CD14-positive monocyte (primary cell): ENCODE data around the gene UNC45B. TPM values are rescaled to one million over a fixed set of nuclear protein-coding genes. Genes with fewer than 3 reads are reported as not detected.

Source experiments
- DNase-seq, 3 donors: peaks; one replicate each; pipeline ENCODE4 v3.0.0-alpha.2; 2011 to 2022
- H2AFZ ChIP-seq: 2 replicates; pipeline ENCODE4 v1.6.0; 2012; ENCODE audit warnings: mild to moderate bottlenecking, low read depth, low read length, inconsistent platforms; ENCODE audit not compliant: insufficient read depth, poor library complexity, severe bottlenecking
- H3K27ac ChIP-seq, 2 donors: 1 replicate in 1 of 2; 2 replicates in 1 of 2; pipeline ENCODE4 v1.5.1; 2012 to 2013; ENCODE audit warnings: low read length in 2 of 2, control low read depth in 1 of 2, inconsistent platforms in 1 of 2, low read depth in 1 of 2, mild to moderate bottlenecking in 1 of 2
- H3K27me3 ChIP-seq, 2 donors: one replicate each; pipeline versions ENCODE4 v1.6.0 to v1.6.1; 2011 to 2013; ENCODE audit warnings: low read length in 2 of 2; ENCODE audit not compliant: control insufficient read depth in 2 of 2, insufficient read depth in 2 of 2
- H3K36me3 ChIP-seq, 2 donors: replicated peaks in 1 of 2; 1 replicate in 1 of 2; 2 replicates in 1 of 2; pipeline versions ENCODE4 v1.5.1 to v1.6.1; 2012 to 2013; ENCODE audit warnings: low read length in 2 of 2, control low read depth in 1 of 2, inconsistent platforms in 1 of 2, mild to moderate bottlenecking in 1 of 2; ENCODE audit not compliant: insufficient read depth in 2 of 2, control insufficient read depth in 1 of 2
- H3K4me1 ChIP-seq, 2 donors: 1 replicate in 1 of 2; 2 replicates in 1 of 2; pipeline versions ENCODE4 v1.5.1 to v1.6.1; 2012 to 2013; ENCODE audit warnings: low read length in 2 of 2, control low read depth in 1 of 2, inconsistent platforms in 1 of 2, mild to moderate bottlenecking in 1 of 2, moderate library complexity in 1 of 2; ENCODE audit not compliant: insufficient read depth in 2 of 2, control insufficient read depth in 1 of 2
- H3K4me2 ChIP-seq: replicated peaks from 2 replicates; pipeline ENCODE3; 2012; ENCODE audit warnings: low read length, moderate library complexity, mild to moderate bottlenecking; ENCODE audit not compliant: poor library complexity, severe bottlenecking; ENCODE audit errors: extremely low read depth
- H3K4me3 ChIP-seq, 3 experiments: fragments of 200-600 bp in 1 of 3; sonication (generic) in 1 of 3; replicated peaks in 1 of 3; 1 replicate in 2 of 3; 2 replicates in 1 of 3; pipeline ENCODE4 v1.5.1; 2011 to 2013; ENCODE audit warnings: low read length in 3 of 3, mild to moderate bottlenecking in 3 of 3, control low read depth in 2 of 3, low read depth in 2 of 3, inconsistent platforms in 1 of 3, moderate library complexity in 1 of 3
- H3K79me2 ChIP-seq: 2 replicates; pipeline ENCODE4 v1.6.0; 2012; ENCODE audit warnings: mild to moderate bottlenecking, control low read depth, inconsistent platforms, low read length, moderate library complexity; ENCODE audit not compliant: insufficient read depth
- H3K9ac ChIP-seq: 2 replicates; pipeline ENCODE4 v1.6.0; 2017; ENCODE audit warnings: low read length, mild to moderate bottlenecking; ENCODE audit not compliant: insufficient read depth, poor library complexity, severe bottlenecking
- H3K9me3 ChIP-seq, 2 donors: replicated peaks in 1 of 2; 1 replicate in 1 of 2; 2 replicates in 1 of 2; pipeline versions ENCODE4 v1.5.1 to v1.6.1; 2012 to 2013; ENCODE audit warnings: low read length in 2 of 2, control low read depth in 1 of 2; ENCODE audit not compliant: control insufficient read depth in 1 of 2, insufficient read depth in 1 of 2
- H4K20me1 ChIP-seq: 2 replicates; pipeline ENCODE4 v1.6.0; 2012; ENCODE audit warnings: mild to moderate bottlenecking, low read length, control low read depth, moderate library complexity; ENCODE audit not compliant: insufficient read depth
- H3K27ac Mint-ChIP-seq, 7 donors: one replicate each; pipeline ENCODE4 v1.8.0; 2020; ENCODE audit warnings: mild to moderate bottlenecking in 7 of 7, mixed read lengths in 7 of 7, moderate library complexity in 6 of 7, inconsistent platforms in 2 of 7
- H3K27me3 Mint-ChIP-seq, 3 donors: one replicate each; pipeline ENCODE4 v1.8.0; 2021 to 2022; ENCODE audit warnings: low read depth in 3 of 3, mild to moderate bottlenecking in 3 of 3, mixed read lengths in 3 of 3, moderate library complexity in 3 of 3, inconsistent platforms in 1 of 3
- H3K36me3 Mint-ChIP-seq, 2 donors: one replicate each; pipeline ENCODE4 v1.8.0; 2020; ENCODE audit warnings: mixed read lengths in 2 of 2, inconsistent platforms in 1 of 2, mild to moderate bottlenecking in 1 of 2
- H3K4me1 Mint-ChIP-seq: one replicate; pipeline ENCODE4 v1.8.0; 2020; ENCODE audit warnings: mild to moderate bottlenecking, mixed read lengths
- H3K4me3 Mint-ChIP-seq, 2 donors: one replicate each; pipeline ENCODE4 v1.8.0; 2020; ENCODE audit warnings: mild to moderate bottlenecking in 2 of 2, mixed read lengths in 2 of 2, moderate library complexity in 1 of 2
- H3K9me3 Mint-ChIP-seq, 7 donors: one replicate each; pipeline ENCODE4 v1.8.0; 2020 to 2022; ENCODE audit warnings: mixed read lengths in 7 of 7, mild to moderate bottlenecking in 6 of 7, moderate library complexity in 6 of 7, inconsistent platforms in 2 of 7
- CTCF ChIP-seq: fragments of 200-600 bp; IDR thresholded peaks from one replicate; pipeline ENCODE4 v1.8.0; 2022; ENCODE audit warnings: antibody characterized with exemption, mild to moderate bottlenecking
- WGBS: methylation state at CpG from one replicate; pipeline ENCODE4 v1.1.5; 2013; ENCODE audit warnings: missing lambda C conversion rate; ENCODE audit not compliant: insufficient coverage; 5-methylcytosine and 5-hydroxymethylcytosine counted together
- intact Hi-C, 2 donors: fragments of 100-400 bp; cut with micrococcal nuclease; formaldehyde crosslinking; loops; one replicate each; pipeline versions ENCODE4 v1.15.0 to v1.15.1; 2023
- polyA plus RNA-seq, 3 donors: library from polyadenylated mRNA; depleted of rRNA in 1 of 3; unstranded in 2 of 3; stranded (reverse) in 1 of 3; fragments of 300-500 nt in 2 of 3; fragments of >200 nt in 1 of 3; fragmentation: Illumina TruSeq in 2 of 3; gene quantifications; 1 replicate in 2 of 3; 2 replicates in 1 of 3; pipeline ENCODE4 v1.2.3, GENCODE V29; 2012 to 2021

UNC45B gene
- polyA plus RNA-seq, 3 donors: not detected

- Histone ChIP-seq H3K36me3 (no peaks in the 10 kb centered on the region), H3K4me1 (peaks cover 0 to 12% of the 10 kb centered on the region in 2 donors), H3K4me3 (no peak overlapping the region), H3K27ac (no peak overlapping the region), H3K9ac (no peak overlapping the region), H3K79me2 (no peaks in the 10 kb centered on the region), H3K4me2 (no peak overlapping the region), H3K27me3 (no peaks in the 10 kb centered on the region), H2AFZ (no peak overlapping the region), H3K9me3 (no peaks in the 10 kb centered on the region), H4K20me1 (no peaks in the 10 kb centered on the region)
- peak in 1 of 3 donors; percentile 20 for DNase-seq
- 82% methylated on average over 2 of the region's 6 CpGs for WGBS
- Mint-ChIP-seq H3K27ac (no peak overlapping the region), H3K4me3 (no peak overlapping the region), H3K9me3 (peaks cover 0 to 5% (median 2%) of the 10 kb centered on the region in 7 donors), H3K4me1 (peaks cover 15% of the 10 kb centered on the region), H3K36me3 (no peaks in the 10 kb centered on the region), H3K27me3 (peaks cover 5 to 18% (median 13%) of the 10 kb centered on the region in 3 donors)
- intact Hi-C loops: no loop called here
- no peak for TF ChIP-seq CTCF
Observed at GRCh38 chr17:35183332-35183731, 35.7 kb downstream of the UNC45B start.

GRCh38 chr17:35184274-35184673 lies 36.7 kb downstream of the UNC45B start:
- DNase-seq: no peak
- H3K79me2 ChIP-seq: no peaks in the 10 kb centered on the region
- no peak overlapping the region for H3K4me3 Mint-ChIP-seq
- H3K4me3 ChIP-seq: no peak overlapping the region
- no peaks in the 10 kb centered on the region for H4K20me1 ChIP-seq
- H3K4me1 ChIP-seq: peaks cover 0 to 20% of the 10 kb centered on the region in 2 donors
- no peak overlapping the region for H2AFZ ChIP-seq
- H3K36me3 Mint-ChIP-seq: no peaks in the 10 kb centered on the region
- H3K9me3 ChIP-seq: no peaks in the 10 kb centered on the region
- no peaks in the 10 kb centered on the region for H3K27me3 ChIP-seq
- H3K36me3 ChIP-seq: no peaks in the 10 kb centered on the region
- H3K4me1 Mint-ChIP-seq: peaks cover 19% of the 10 kb centered on the region
- no peak overlapping the region for H3K27ac ChIP-seq
- 60% methylated on average over 2 of the region's 3 CpGs for WGBS
- peaks cover 5 to 19% (median 13%) of the 10 kb centered on the region in 3 donors for H3K27me3 Mint-ChIP-seq
- peaks cover 0 to 6% (median 2%) of the 10 kb centered on the region in 7 donors for H3K9me3 Mint-ChIP-seq
- intact Hi-C loops: no loop called here
- no peak overlapping the region for H3K9ac ChIP-seq
- H3K27ac Mint-ChIP-seq: no peak overlapping the region
- H3K4me2 ChIP-seq: no peak overlapping the region
- no peak for TF ChIP-seq CTCF
